GM19035 (cell line): ENCODE results near the gene CFAP251.

Experiments used
- ATAC-seq: cut with Tn5 transposase; IDR thresholded peaks from one replicate; pipeline ENCODE4 v1.9.1; 2021; ENCODE audit not compliant: unreplicated experiment

Gene CFAP251

GRCh38 chr12:121946313-121947025 lies 28.1 kb downstream of the CFAP251 start:
- no peak for ATAC-seq

DNA sequence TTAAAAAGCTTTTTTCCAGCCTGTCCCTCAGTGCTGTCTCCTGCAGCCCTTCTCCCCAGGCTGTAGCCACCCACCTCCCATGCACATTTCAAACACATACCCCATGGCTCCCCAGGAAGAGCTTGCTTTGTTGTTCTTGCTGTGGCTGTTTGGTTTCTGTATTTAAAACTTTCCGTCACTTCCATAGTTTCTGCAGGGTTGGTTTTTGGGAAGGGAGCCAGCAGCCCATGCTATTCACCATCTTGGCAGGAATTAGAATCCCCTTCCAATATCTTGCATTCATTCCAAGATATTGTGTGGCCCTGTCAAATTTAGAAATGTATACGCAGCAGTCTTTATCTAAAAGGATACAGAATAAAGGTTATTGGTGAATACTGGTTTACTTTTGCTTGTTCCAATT lies 29.6 kb downstream of the CFAP251 start:
- ATAC-seq, result no peak

- no peak for ATAC-seq
These were observed 31.4 kb downstream of the CFAP251 start for GRCh38 chr12:121949648-121950397.

GRCh38 chr12:121953117-121953692 lies 34.8 kb downstream of the CFAP251 start:
- no peak for ATAC-seq

- ATAC-seq, result no peak
These were observed 35.3 kb downstream of the CFAP251 start for GRCh38 chr12:121953695-121954094.

DNA sequence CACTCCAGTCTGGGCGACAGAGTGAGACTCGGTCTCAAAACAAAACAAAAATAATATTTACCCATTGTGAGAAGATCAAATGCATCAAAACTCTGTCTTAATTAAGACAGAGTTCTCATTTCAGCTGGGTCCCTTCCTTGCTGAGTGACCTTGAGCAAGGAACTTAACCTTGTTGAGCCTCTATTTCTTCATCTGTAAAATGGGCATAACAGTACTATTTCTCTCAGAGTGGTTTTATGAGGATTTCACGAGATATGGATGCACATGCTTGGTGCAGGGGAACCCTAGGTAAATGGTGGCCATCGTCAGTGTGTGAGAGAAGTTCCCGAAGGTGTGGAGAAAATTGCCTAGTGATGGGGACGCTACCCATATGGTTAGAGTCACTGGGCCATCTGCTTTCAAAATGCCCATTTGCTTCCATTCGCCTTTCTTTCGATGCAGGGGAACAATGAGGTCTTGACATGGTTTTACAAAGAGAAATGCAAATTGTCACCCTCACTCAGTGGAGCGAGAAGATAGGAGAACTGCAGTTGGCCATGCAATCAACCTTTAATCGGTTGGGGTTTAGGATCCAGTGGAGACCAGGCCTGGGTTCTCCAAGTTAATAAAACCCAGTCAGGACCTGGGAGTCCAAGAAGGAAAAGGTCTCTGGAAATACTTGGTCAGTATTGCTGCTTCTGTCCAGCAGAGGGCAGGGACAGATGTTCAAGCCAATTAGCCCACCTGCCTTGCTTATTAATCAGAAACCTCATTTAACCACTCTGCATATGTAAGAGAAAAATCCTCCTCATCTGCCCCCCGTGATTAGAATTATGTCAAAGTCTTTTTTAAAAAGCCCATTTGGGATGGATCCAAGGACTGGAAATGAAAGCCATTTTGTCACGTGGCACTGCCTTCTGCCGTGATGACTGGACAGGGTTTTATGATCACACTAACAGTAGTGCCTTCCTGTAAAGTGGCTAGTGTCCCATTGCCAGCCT lies 37.2 kb downstream of the CFAP251 start:
- no peak for ATAC-seq

DNA sequence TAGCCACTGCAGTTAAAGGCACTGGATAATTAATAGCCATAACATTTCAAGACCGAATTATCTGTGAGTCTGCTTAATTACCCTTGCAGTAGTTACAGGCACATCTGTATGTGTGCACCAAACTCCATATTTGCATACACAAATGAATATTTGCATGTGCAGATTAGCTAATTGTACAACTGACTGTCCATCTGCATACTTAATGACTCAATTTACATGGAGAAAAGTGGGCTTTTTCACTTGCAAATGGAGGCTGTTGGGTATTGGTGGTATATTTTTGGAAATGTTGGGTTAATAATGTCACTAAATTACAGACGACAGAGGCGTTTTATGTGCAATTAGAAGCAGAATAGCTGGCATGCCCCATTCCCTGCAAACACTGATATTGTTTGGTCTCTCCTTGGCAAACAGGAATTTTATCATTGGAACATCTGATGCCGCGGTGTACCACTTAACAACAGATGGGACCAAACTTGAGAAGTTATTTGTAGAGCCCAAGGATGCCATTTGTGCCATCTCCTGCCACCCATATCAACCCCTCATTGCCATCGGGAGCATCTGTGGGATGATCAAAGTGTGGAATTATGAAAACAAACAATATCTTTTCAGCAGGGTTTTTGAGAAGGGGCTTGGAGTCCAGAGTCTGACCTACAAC lies 39.6 kb downstream of the CFAP251 start:
- ATAC-seq, result no peak

GRCh38 chr12:121958541-121959240 lies 40.3 kb downstream of the CFAP251 start:
- no peak for ATAC-seq

DNA sequence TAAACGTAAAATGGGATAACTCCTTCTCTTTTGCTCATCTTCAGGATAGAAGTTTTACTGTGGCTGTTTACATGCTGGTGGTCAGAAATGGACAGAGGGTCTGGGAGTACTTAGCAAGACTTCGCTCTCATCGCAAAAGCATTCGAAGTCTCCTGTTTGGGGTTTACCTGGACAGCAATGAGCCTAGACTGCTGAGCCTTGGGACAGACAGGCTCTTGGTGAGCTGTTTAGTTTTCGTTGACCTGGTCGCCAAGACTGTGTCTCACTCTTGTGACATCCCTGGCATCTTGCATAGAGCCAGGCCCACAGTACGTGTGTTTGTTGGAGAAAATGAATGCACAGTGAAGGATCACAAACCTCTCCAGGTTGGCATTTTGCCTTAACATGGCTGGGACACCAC lies 42.1 kb downstream of the CFAP251 start:
- no peak for ATAC-seq

DNA sequence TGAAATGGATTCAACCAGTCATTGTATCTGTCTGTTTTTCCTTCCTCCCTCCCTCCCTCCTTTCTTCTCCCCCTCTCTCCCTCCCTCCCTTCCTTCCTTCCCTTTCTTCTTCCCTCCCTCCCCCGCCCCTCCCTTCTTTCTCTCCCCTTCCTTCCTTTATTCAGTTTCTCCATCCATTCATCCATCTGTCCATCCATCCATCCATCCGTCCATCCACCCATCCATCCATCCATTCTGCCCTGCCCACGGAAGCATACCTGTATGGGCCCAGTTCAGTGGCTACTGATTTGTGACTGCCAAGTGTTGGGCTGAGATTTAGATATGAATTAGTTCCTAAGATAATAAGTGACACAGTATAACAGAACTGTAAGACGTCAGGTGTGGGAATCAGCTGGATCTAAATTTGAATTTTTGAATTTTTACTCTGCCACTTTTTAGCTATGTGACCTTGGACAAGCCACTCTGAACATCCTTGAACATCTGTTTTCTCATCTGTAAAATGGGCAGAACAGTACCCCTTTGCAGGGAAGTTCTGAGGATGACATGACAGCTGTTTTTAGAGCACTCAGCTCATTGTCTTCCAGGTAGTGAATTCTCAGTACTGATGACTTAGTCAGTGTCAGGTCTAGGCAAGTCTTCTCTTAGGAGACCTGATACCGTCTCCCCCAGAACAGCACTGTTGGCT lies 42.9 kb downstream of the CFAP251 start:
- no peak for ATAC-seq

DNA sequence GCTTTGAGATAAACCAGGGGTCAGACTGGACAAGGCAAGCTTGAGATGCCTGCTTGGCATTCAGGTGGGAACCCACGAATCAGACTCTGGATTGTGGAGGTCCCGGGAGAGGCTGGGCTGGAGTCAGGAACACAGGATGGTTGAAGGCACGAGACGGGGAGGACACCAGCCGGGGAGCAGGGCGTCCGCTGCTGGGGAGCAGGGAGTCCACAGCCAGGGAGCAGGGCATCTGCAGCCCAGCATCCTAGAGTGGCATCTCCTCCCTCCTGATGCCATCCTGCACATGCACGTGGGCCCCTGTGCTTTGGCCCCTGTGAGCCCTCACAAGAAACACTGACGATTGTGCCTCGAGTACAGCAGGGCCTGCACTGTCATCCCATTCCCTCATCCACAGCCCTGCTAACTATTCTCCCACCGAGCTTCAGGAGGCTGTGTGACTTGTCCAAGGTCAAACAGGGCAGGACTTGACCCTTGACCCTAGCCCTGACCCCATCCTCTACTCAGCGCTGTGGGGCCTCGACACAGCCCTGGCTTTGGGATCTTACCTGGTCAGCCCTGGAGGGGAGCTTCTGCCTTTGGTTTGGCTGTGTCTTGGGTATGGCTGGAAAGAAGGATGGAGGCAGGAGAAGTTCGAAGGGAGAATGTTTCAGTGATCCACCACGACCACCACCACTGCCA lies 45.1 kb downstream of the CFAP251 start:
- no peak for ATAC-seq

DNA sequence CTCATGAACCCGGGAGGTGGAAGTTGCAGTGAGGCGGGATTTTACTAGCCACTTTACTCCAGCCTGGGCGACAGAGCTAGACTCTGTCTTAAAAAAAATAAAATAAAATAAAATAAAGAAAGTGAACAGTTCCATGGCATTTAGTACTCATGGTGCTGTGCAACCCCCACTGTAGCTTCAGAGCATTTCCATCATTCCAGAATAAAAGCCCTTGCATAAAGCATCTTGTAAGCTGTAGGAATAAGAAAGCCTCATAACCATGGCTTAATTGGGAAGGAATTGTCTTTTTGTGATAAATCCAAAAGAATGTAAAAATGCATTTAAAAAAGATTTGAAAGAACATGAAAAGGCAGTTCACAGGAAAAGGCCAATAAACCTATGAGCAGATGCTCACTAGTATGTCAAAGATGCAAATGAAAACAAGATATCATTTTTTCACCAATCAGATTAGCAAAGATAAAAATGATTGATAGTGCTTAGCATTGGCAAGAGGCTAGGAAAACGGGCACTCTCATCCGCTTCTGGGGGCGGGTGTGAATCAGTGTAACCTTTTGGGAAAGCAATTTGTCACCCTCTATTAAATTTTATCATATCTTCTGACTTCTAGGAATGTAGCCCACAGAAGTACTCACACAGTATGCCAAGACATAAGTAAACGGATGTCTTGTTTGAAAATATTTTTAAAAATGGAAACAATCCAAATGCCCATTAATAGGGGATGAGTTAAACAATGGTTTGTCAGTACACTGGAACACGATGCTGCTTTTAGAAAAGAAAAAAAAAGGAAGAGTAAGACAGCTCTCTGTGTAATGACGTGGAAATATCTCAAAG lies 46.6 kb downstream of the CFAP251 start:
- ATAC-seq, result no peak

- ATAC-seq, result no peak
These were observed 48.6 kb downstream of the CFAP251 start for GRCh38 chr12:121966959-121967358.

- no peak for ATAC-seq
These were observed 50.5 kb downstream of the CFAP251 start for GRCh38 chr12:121968876-121969275.

DNA sequence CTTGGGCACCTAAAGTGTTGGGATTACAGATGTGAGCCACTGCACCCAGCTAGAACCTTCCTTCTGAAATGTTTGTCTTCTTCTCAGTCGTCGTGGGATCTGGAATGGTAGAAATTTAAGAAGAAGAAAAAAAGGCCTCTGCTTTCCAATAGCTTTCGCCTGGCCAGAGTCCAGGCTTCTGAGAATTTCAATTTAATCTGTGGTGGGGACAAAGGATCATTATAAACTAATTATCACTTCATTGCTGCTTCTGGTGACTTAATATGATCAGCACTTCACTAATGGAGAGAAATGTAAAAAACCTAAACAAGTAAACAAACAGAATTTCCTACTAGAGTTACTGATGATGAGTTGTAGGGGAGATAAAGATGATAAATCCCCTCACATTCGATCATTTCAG lies 51.3 kb downstream of the CFAP251 start:
- ATAC-seq, result no peak

- no peak for ATAC-seq
These were observed 52.3 kb downstream of the CFAP251 start for GRCh38 chr12:121970581-121971300.
